Cardiac muscle cell (in vitro differentiated cells and primary cell): ENCODE measurements around the gene IDE. TPM values are rescaled to one million over a fixed set of nuclear protein-coding genes. Genes with fewer than 3 reads are reported as not detected.

Experiments used
- DNase-seq, 2 donors: peaks; one replicate each; pipeline versions ENCODE4 v3.0.0 to v3.0.0-alpha.2; 2010 to 2017; ENCODE audit warnings: low read depth in 1 of 2, low spot score in 1 of 2
- H3K27ac ChIP-seq: fragments of 200-600 bp; sonication (generic); 2 replicates; pipeline ENCODE4 v1.5.1; 2016
- H3K27me3 ChIP-seq: fragments of 200-600 bp; sonication (generic); 2 replicates; pipeline ENCODE4 v1.6.0; 2016; ENCODE audit warnings: control low read depth
- H3K36me3 ChIP-seq: fragments of 200-600 bp; sonication (generic); 2 replicates; pipeline ENCODE4 v1.5.1; 2016; ENCODE audit warnings: control low read depth
- H3K4me1 ChIP-seq: fragments of 200-600 bp; sonication (generic); 2 replicates; pipeline ENCODE4 v1.8.1; 2017; ENCODE audit warnings: low read depth, mild to moderate bottlenecking, mixed run types
- H3K4me3 ChIP-seq: fragments of 200-600 bp; sonication (generic); 2 replicates; pipeline ENCODE4 v1.5.1; 2016; ENCODE audit warnings: mild to moderate bottlenecking
- H3K9me3 ChIP-seq: fragments of 200-600 bp; sonication (generic); 2 replicates; pipeline ENCODE4 v1.5.1; 2017; ENCODE audit warnings: low read depth, mild to moderate bottlenecking, control low read depth
- CTCF ChIP-seq: IDR thresholded peaks from 2 replicates; pipeline ENCODE4 v1.5.1; 2012; ENCODE audit warnings: low read depth, mild to moderate bottlenecking, low read length
- polyA plus RNA-seq: library from polyadenylated mRNA; unstranded; fragments of >200 nt; fragmentation: Nextera tagmentation; extraction: Ambion mirVana; gene quantifications from 2 replicates; pipeline ENCODE4 v1.2.1, GENCODE V29; 2016
- total RNA-seq: library from RNA; depleted of rRNA; stranded (reverse); fragments of >200 nt; gene quantifications from 2 replicates; pipeline ENCODE4 v1.2.3, GENCODE V29; 2016

Gene IDE
- total and polyA plus RNA-seq, 2 experiments from 2014 or later: 23.2 to 30.0 TPM

GRCh38 chr10:92490387-92490786 is 83.5 kb downstream of the IDE start:
- no peak for DNase-seq
- H3K4me3 ChIP-seq: no peak overlapping the region
- no peaks in the 10 kb centered on the region for H3K27me3 ChIP-seq
- no peak for TF ChIP-seq CTCF
- no peaks in the 10 kb centered on the region for H3K9me3 ChIP-seq
- H3K27ac ChIP-seq: no peak overlapping the region
- H3K4me1 ChIP-seq: no peaks in the 10 kb centered on the region
- H3K36me3 ChIP-seq: peaks cover 41% of the 10 kb centered on the region

GRCh38 chr10:92486637-92487036 is 87.3 kb downstream of the IDE start:
- H3K4me3 ChIP-seq: no peak overlapping the region
- no peaks in the 10 kb centered on the region for H3K9me3 ChIP-seq
- no peak overlapping the region for H3K27ac ChIP-seq
- peak in 1 of 2 donors; percentile 64 for DNase-seq
- no peak for TF ChIP-seq CTCF
- H3K36me3 ChIP-seq: peaks cover 49% of the 10 kb centered on the region
- no peaks in the 10 kb centered on the region for H3K4me1 ChIP-seq
- H3K27me3 ChIP-seq: no peaks in the 10 kb centered on the region

- DNase-seq: no peak
- H3K36me3 ChIP-seq: peaks cover 42% of the 10 kb centered on the region
- TF ChIP-seq CTCF: no peak
Observed at GRCh38 chr10:92483539-92483938, 90.4 kb downstream of the IDE start.

GRCh38 chr10:92480413-92480812 is 93.5 kb downstream of the IDE start:
- Histone ChIP-seq H3K9me3 (no peaks in the 10 kb centered on the region), H3K27ac (no peak overlapping the region), H3K36me3 (peaks cover 20% of the 10 kb centered on the region), H3K4me1 (peaks cover 6% of the 10 kb centered on the region), H3K4me3 (no peak overlapping the region), H3K27me3 (no peaks in the 10 kb centered on the region)
- no peak for TF ChIP-seq CTCF
- no peak for DNase-seq

More at GRCh38 chr10:92483539-92483938, 90.4 kb downstream of the IDE start:
- Histone ChIP-seq H3K9me3 (no peaks in the 10 kb centered on the region), H3K4me1 (no peaks in the 10 kb centered on the region), H3K27me3 (no peaks in the 10 kb centered on the region), H3K27ac (no peak overlapping the region), H3K4me3 (no peak overlapping the region)

GRCh38 chr10:92479547-92479946 is 94.3 kb downstream of the IDE start:
- no peak overlapping the region for H3K27ac ChIP-seq
- peaks cover 6% of the 10 kb centered on the region for H3K4me1 ChIP-seq
- H3K36me3 ChIP-seq: peaks cover 18% of the 10 kb centered on the region
- H3K9me3 ChIP-seq: no peaks in the 10 kb centered on the region
- DNase-seq: no peak
- no peak overlapping the region for H3K4me3 ChIP-seq
- H3K27me3 ChIP-seq: no peaks in the 10 kb centered on the region
- TF ChIP-seq CTCF: no peak

- H3K27me3 ChIP-seq: no peaks in the 10 kb centered on the region
- DNase-seq: no peak
- H3K9me3 ChIP-seq: no peaks in the 10 kb centered on the region
- H3K36me3 ChIP-seq: peaks cover 15% of the 10 kb centered on the region
- no peak for TF ChIP-seq CTCF
- H3K4me1 ChIP-seq: peaks cover 6% of the 10 kb centered on the region
- no peak overlapping the region for H3K27ac ChIP-seq
- no peak overlapping the region for H3K4me3 ChIP-seq
Observed at GRCh38 chr10:92478536-92478935, 95.4 kb downstream of the IDE start.
